Stimulated activated CD8-positive, alpha-beta memory T cell treated with anti-CD3 and anti-CD28 coated beads, Interleukin-7, amount 100 ng/mL, for 48 hours (primary cell): ENCODE results near the gene WFIKKN2.

ENCODE experiments used
- DNase-seq, 2 donors: peaks; one replicate each; pipeline ENCODE4 v3.0.0-alpha.2; 2020; ENCODE audit warnings: low read depth in 1 of 2; ENCODE audit errors: extremely low read depth in 1 of 2

WFIKKN2 gene

DNA sequence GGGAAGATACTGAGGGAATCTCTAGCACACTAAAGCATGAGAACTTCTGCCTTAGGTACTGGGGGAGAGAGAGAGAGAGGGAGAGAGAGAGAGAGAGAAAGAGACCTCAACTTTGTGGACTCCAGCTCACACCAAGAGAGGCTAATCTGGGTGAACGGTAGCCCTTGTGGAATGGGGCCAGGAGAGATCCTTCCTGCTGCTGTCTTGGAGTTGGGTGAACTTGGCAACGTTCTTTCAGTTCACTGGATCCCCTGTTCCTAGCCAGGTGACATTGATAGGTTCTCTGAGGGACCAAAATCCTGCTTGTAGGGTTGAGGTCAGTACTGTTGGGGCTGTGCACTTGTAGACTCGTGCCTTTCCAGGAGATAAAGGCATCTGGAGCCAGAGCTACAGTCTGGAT, 26.5 kb upstream of the WFIKKN2 start:
- DNase-seq: no peak

DNA sequence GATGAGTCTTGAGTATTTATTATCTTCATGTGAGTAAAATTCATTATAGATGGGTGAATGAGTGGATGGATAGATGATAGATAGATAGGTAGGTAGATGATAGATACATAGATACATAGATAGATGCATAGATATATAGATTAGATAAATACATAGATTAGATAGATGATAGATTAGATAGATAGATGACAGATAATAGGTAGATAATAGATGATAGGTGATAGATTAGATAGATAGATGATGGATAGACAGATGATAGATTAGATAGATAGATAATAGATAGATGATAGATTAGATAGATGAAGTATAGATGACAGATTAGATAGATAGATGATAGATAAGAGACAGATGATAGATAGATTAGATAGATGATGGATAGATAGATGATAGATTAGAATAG, 21.8 kb upstream of the WFIKKN2 start:
- no peak for DNase-seq

DNA sequence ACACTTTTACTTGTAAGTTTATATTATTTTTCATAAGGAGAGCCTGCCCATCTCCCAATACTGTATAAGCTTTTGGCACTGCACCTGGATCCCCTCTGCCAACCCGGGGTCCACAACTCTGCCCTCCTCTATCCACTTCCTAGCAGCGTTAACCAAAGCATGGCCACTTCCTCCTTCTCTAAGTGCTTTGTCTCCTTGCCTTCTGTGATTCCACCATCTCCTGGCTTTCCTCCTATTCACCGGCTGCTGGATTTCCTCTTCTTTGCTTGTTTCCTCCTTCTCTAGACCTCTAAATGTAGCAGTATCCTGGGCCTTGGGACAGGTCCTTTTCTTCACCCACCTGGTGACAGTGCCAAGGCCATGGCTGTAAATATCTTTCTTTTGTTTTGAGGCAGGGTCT, 20.0 kb upstream of the WFIKKN2 start:
- no peak for DNase-seq

DNA sequence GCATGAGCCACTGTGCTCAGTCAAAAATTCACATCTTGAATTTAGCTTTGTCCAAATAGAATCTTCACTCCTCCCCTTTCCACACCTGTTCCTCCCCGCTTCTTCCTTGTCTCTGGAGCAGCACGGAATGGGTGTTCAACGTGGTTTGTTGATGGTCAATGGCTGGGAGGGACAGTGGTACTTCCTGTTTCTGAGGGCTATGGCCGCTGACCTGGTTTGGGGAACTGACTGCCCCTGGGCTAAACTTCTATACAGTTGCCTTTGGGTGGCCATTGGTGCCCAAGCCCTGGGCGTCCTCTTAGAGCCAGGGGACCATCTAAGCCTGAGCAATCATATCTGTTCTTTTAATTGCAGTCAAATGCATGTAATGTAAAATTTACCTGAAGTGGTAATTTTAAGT, 19.1 kb upstream of the WFIKKN2 start:
- DNase-seq: no peak

GRCh38 chr17:50816771-50817751, 18.3 kb upstream of the WFIKKN2 start:
- DNase-seq: peak; percentile 8 to 9

GRCh38 chr17:50817838-50818237, 17.5 kb upstream of the WFIKKN2 start:
- no peak for DNase-seq

- no peak for DNase-seq
Measured at GRCh38 chr17:50818261-50818660, 17.1 kb upstream of the WFIKKN2 start.

DNA sequence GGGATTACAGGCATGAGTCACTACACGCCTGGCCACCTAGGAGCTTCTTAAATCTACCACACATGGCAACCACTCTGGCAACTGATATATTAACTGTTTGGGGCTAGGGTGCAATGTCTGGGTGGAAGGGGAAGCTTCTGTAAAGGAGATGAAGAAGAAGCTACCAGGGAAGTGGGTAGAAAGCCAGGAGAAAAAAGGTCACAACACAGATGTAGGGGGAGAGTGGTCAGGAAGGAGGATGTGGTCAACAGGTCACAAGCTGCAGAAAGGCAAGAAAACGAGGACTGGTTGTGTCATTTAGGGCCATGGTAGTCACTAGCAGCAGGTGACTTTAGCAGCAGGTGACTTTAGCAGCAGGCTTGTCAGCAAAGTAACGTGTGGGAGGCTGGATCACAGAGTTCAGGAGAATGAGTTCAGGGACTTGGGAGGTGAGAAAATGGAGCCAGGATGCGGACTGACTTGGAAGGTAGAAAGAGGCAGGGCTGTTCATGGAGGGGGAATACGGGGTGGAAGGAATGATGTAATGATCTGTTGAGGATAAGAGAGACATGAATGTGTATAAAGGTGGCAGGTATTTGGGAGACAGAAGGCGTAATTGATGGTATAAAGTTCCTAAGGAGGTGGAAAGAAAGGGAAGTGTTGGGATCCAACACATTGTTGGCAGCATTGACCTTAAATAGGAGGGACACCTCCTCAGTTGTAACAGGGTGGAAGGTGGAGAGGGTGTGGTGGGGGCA, 16.3 kb upstream of the WFIKKN2 start:
- no peak for DNase-seq

- DNase-seq: no peak
Measured at GRCh38 chr17:50820651-50821050, 14.7 kb upstream of the WFIKKN2 start.

GRCh38 chr17:50822550-50822949, 12.8 kb upstream of the WFIKKN2 start:
- no peak for DNase-seq

GRCh38 chr17:50824429-50824828, 11.0 kb upstream of the WFIKKN2 start:
- DNase-seq: no peak

DNA sequence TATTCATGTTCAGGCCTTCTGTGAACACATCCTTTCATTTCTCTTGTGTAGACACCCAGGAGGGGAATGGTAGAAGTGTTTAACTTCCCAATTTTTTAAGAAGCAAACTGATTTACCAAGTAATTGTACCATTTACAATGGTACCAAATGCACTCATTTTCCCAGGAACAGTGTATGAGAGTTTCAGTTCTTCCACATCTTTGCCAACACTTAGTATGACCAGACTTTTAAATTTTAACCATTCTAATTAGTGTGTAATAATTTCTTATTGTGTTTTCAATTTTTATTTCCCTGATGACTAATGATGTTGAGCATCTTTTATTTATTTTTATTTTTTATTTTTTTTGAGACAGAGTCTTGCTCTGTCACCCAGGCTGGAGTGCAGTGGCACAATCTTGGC, 10.2 kb upstream of the WFIKKN2 start:
- DNase-seq: no peak

DNA sequence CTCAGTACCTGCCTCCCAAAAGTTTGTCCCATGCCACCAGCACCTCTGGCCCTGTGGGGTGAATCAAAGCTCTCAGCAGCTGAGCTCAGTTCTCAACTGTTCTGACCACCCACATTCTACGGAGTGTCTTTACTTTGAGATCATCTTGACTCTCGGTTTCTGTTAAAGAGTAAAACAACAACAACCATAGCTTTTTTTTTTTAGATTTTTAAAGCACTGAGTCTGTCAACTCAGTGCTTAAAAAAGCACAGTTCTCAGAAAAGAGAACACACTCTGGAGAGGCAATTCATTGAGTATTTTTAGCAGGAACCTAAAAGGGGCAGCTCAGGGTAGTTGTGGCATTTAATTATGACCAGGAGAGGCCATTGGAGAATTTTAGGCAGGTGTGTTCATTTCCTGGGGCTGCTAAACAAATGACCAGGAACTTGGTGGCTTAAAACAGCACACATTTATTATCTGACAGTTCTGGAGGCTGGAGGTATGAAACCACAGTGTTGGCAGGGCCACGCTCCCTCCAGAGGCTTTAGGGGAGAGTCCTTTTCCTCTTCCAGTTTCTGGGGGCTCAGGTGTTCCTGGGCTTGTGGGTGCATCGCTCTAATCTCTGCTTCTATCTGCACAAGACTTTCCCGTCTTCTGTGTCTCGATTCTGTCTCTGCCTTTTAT, 6.7 kb upstream of the WFIKKN2 start:
- no peak for DNase-seq

- no peak for DNase-seq
Measured at GRCh38 chr17:50829332-50829731, 6.1 kb upstream of the WFIKKN2 start.

DNA sequence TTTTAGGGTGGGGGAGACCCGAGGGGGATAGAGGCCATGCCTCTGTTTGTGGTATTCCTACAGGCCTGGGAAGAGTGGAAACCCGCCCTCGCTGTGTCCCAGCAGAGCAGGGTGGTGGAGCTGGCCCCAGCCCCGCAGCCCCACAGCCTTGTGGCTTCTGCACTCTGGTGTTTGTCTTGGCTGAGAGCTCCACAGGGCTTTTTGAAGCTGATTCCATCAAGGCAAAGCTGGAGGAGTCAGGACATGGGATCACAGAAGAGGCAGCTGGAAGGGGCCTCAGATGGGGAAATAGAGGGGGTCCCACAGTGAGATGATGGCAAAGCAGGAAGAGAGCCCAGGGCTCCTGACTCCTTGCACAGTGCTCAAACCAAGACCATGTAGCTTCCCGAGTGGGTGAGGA, 5.0 kb upstream of the WFIKKN2 start:
- no peak for DNase-seq

GRCh38 chr17:50830994-50831393, 4.4 kb upstream of the WFIKKN2 start:
- DNase-seq: no peak

DNA sequence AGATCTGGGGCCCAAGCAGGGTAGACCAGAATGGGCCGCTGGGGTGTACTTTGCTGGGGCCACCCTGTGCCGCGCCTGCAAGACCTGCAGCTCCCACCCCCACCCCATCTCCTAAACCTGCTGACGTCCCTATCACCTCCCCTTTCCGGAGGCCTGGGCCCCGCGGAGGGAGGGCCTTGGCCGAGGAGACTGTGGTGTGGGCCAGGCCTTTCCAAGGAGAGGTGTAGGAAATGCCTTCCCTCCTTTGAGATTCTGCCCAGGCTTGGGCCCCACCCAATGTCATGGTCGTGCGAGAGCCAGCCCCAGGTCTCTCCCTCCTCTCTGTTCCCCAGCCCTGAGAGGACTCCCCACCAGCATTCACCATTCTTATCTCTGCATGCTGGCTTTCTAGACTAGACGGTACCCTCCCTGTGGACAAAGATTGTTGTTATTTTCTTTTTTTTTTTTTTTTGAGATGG, 3.9 kb upstream of the WFIKKN2 start:
- no peak for DNase-seq

DNA sequence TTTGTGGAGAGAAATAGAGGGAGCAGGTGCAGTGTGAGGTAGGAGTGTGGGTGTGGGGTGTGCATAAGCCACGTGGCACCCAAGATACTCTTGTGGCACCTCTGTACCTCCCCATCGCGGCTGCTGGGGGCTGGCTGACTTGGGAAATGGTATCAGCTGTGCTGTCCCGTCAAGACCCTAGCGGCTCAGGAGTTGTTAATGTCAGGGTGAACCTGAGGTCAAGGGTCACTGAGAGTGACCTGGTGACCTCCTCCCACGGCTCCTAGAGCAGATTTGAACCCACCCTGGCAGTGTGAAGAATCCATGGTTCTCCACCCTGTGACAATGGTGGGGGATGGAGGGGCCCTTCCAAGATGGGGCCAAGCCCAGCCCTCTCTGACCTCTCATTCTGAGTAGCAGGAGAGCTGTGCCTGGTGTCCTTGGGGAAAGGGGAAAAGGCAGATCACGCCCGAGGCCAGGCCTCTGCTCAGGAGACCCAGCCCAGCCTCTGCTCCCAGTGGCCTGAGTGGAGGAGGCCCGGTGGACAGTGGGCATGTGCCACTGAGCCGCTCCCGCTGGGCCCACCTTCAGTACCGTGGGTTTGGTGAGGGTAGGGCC, 3.0 kb upstream of the WFIKKN2 start:
- no peak for DNase-seq

DNA sequence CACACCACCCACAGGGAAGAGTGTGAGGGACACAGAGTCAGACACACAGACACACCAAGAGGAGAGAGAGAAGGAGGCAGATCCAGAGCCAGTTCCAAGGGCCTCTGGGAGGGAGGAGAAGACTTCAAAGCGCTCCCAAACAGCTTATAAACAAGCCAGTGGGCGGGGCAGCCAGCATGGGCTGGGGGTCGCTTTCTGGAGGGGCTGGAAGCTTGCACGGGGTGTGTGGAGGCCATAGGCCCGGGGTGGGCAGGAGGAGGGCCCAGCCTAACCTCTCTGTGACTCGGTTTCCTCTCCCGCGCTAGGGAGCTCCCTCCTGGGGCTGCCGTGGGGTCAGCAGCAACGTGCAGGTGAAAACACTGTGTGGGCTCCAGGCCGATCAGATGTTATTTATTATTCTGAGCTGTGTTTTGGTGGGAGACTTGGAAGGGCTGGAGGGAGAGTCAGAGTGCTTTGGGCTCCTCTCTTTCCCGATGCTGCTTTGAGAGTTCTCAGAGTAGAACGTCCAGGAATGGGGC, 2.5 kb upstream of the WFIKKN2 start:
- DNase-seq: no peak

GRCh38 chr17:50833510-50834428, 1.6 kb upstream of the WFIKKN2 start:
- DNase-seq: no peak
